IPS-NIHi11 (cell line): ENCODE measurements around the gene REST.

Experiments used
- DNase-seq: peaks from one replicate; pipeline ENCODE4 v3.0.0; 2012; ENCODE audit warnings: mixed read lengths, low spot score

The REST gene

GRCh38 chr4:56976283-56976836 lies 68.7 kb downstream of the REST start:
- DNase-seq, result no peak

GRCh38 chr4:56976837-56977320 lies 69.2 kb downstream of the REST start:
- DNase-seq, result peak; percentile 80

GRCh38 chr4:56977321-56978012 lies 69.8 kb downstream of the REST start, which contains the start of gene NOA1:
Gene NOA1 (minus strand): TSS chr4:56977606. CDS start chr4:56977585, 21 bp downstream.
- DNase-seq, result peak; percentile 94

- peak; percentile 91 for DNase-seq
These were observed 71.1 kb downstream of the REST start, which contains the start of gene POLR2B for GRCh38 chr4:56978750-56979303. Gene POLR2B (plus strand): TSS chr4:56978896. CDS start chr4:56978986, 90 bp downstream.

- DNase-seq, result no peak
These were observed 71.8 kb downstream of the REST start for GRCh38 chr4:56979421-56980072.

- no peak for DNase-seq
These were observed 74.1 kb downstream of the REST start for GRCh38 chr4:56981795-56982201.

- DNase-seq, result no peak
These were observed 78.5 kb downstream of the REST start for GRCh38 chr4:56986192-56986591.

GRCh38 chr4:56986952-56987351 lies 79.3 kb downstream of the REST start:
- DNase-seq, result no peak

GRCh38 chr4:56990109-56990905 lies 82.6 kb downstream of the REST start:
- DNase-seq, result no peak

- no peak for DNase-seq
These were observed 87.8 kb downstream of the REST start for GRCh38 chr4:56995525-56995924.

GRCh38 chr4:56999751-57000150 lies 92.1 kb downstream of the REST start:
- DNase-seq, result no peak

GRCh38 chr4:57013543-57014120 lies 105.9 kb downstream of the REST start:
- no peak for DNase-seq
